ENCODE measurements around the gene NOP16. TPM values are rescaled to one million over a fixed set of nuclear protein-coding genes. Genes with fewer than 3 reads are reported as not detected.

The NOP16 gene
- total RNA-seq, 1 donor from 2014 or later: 13.6 TPM

DNA sequence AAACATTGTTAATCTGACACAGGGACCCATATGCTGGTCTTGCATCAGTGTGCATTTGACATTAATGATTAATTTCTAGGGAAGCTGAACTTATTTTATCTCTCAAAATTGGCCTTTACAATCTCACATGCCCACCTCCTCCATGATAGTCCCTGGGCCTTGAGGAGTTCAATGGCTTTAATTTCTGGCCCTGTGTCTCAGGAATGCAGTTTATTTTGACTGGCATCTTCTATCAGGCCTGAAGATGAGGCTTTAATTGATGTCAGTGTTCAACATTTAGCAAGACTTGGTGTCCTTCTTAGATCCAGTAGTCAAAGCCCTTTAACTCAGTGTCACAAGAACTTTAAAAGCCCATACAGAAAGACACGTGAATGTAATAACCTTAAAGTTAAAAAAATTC, 38.5 kb upstream of the NOP16 start:
- no peaks in the 10 kb centered on the region for H3K9me3 ChIP-seq
- TF ChIP-seq, protein P1, sequence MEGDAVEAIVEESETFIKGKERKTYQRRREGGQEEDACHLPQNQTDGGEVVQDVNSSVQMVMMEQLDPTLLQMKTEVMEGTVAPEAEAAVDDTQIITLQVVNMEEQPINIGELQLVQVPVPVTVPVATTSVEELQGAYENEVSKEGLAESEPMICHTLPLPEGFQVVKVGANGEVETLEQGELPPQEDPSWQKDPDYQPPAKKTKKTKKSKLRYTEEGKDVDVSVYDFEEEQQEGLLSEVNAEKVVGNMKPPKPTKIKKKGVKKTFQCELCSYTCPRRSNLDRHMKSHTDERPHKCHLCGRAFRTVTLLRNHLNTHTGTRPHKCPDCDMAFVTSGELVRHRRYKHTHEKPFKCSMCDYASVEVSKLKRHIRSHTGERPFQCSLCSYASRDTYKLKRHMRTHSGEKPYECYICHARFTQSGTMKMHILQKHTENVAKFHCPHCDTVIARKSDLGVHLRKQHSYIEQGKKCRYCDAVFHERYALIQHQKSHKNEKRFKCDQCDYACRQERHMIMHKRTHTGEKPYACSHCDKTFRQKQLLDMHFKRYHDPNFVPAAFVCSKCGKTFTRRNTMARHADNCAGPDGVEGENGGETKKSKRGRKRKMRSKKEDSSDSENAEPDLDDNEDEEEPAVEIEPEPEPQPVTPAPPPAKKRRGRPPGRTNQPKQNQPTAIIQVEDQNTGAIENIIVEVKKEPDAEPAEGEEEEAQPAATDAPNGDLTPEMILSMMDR (IDR thresholded peaks at IDR 0.05): no peak
- no peak for ATAC-seq

DNA sequence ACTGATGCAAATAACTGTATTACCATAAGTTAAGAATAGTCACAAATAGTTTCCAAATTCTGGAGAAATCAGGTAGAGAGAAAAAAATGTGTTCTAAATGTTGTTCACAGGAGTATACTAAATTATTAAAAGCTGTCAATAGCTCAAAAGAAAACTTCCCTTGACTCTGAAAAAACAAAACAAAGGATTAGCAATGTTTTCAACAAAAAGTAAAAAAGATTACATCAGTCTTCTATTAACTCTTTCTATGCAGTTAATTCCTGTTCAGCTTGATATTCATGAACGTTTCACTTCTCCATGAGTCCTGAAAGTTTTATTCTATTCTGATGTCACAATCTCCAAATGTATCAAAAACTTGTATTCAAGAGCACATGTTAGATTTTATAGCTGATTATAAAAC, 37.4 kb upstream of the NOP16 start:
- TF ChIP-seq, protein P1 (IDR thresholded peaks at IDR 0.05): no peak
- Histone ChIP-seq H3K4me3 (no peak overlapping the region), H3K4me1 (no peaks in the 10 kb centered on the region), H3K9me3 (no peaks in the 10 kb centered on the region), H3K27me3 (peaks cover 4% of the 10 kb centered on the region), H3K36me3 (no peaks in the 10 kb centered on the region), H3K27ac (no peak overlapping the region)
- ATAC-seq (no peak), DNase-seq (no peak)
- intact Hi-C loops (cut with DNase I): no loop called here

More for the DNA sequence above, 38.5 kb upstream of the NOP16 start:
- H3K36me3 ChIP-seq: no peaks in the 10 kb centered on the region
- H3K27me3 ChIP-seq: peaks cover 4% of the 10 kb centered on the region
- H3K4me3 ChIP-seq: no peak overlapping the region
- H3K4me1 ChIP-seq: no peaks in the 10 kb centered on the region
- intact Hi-C loops (cut with DNase I): no loop called here
- DNase-seq: no peak
- no peak overlapping the region for H3K27ac ChIP-seq

- Histone ChIP-seq H3K27me3 (peaks cover 4% of the 10 kb centered on the region), H3K4me1 (no peaks in the 10 kb centered on the region), H3K4me3 (no peak overlapping the region), H3K27ac (no peak overlapping the region), H3K9me3 (no peaks in the 10 kb centered on the region), H3K36me3 (no peaks in the 10 kb centered on the region)
- TF ChIP-seq, protein P1 (IDR thresholded peaks at IDR 0.05): no peak
- no peak for ATAC-seq
- intact Hi-C loops (cut with DNase I): no loop called here
- no peak for DNase-seq
These were observed 36.7 kb upstream of the NOP16 start for GRCh38 chr5:176425138-176425537.

GRCh38 chr5:176424181-176424580, 35.8 kb upstream of the NOP16 start:
- intact Hi-C loops (cut with DNase I): no loop called here

DNA sequence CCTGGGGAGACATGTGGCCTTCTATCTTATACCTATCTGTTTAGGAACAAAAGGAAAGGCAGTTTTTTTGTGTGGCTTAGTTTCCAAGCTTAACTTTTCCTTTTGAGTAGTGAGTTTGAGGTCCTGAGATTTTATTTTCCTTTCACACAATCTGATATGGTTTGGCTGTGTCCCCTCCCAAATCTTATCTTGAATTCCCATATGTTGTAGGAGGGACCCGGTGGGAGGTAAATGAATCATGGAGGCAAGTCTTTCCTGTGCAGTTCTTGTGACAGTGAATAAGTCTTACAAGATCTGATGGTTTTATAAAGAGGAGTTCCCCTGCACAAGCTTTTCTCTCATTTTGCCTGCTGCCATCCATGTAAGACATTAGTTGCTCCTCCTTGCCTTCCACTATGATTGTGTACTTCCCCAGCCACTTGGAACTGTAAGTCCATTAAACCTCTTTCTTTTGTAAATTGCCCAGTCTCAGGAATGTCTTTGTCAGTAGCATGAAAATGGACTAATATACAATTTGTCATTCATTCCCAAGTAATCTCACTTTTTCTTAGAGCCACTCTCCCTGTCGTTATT, 32.7 kb upstream of the NOP16 start:
- Histone ChIP-seq H3K27me3 (peaks cover 4% of the 10 kb centered on the region), H3K9me3 (no peaks in the 10 kb centered on the region), H3K36me3 (no peaks in the 10 kb centered on the region), H3K4me1 (peaks cover 5% of the 10 kb centered on the region), H3K27ac (no peak overlapping the region), H3K4me3 (no peak overlapping the region)
- ATAC-seq: no peak
- intact Hi-C loops (cut with DNase I): no loop called here
- DNase-seq: no peak
- TF ChIP-seq, protein P1 (IDR thresholded peaks at IDR 0.05): no peak

More at GRCh38 chr5:176424181-176424580, 35.8 kb upstream of the NOP16 start:
- no peak for DNase-seq
- H3K4me3 ChIP-seq: no peak overlapping the region
- H3K27ac ChIP-seq: no peak overlapping the region
- no peaks in the 10 kb centered on the region for H3K9me3 ChIP-seq
- no peaks in the 10 kb centered on the region for H3K36me3 ChIP-seq
- H3K4me1 ChIP-seq: no peaks in the 10 kb centered on the region
- TF ChIP-seq, protein P1 (IDR thresholded peaks at IDR 0.05): no peak
- ATAC-seq: no peak
- peaks cover 4% of the 10 kb centered on the region for H3K27me3 ChIP-seq

DNA sequence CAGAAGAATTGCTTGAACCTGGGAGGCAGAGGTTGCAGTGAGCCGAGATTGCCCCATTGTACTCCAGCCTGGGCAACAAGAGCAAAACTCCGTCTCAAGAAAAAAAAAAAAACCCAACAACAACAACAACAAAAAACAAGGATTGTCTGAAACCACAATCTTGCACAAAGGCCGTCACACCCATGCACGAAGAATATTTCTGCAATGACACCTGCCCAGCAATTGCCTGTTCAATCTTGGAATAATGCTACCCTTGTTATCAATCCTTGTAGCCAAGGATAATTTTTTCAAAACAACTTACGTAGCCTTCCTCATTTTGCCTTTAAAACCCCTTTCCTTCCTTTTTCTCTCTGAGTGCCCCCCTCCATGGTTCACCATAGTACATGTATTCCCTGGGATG, 31.7 kb upstream of the NOP16 start:
- TF ChIP-seq, protein P1 (IDR thresholded peaks at IDR 0.05): no peak
- Histone ChIP-seq H3K27me3 (peaks cover 4% of the 10 kb centered on the region), H3K27ac (no peak overlapping the region), H3K36me3 (no peaks in the 10 kb centered on the region), H3K9me3 (no peaks in the 10 kb centered on the region), H3K4me1 (peaks cover 12% of the 10 kb centered on the region), H3K4me3 (no peak overlapping the region)
- DNase-seq (no peak), ATAC-seq (no peak)
- intact Hi-C loops (cut with DNase I): no loop called here
